ENCODE results near the gene GSN. TPM values are rescaled to one million over a fixed set of nuclear protein-coding genes. Genes with fewer than 3 reads are reported as not detected.

Gene GSN
- total and polyA plus RNA-seq, 4 donors: 18.8 to 402 (median 51.6) TPM

- TF ChIP-seq CTCF (IDR thresholded peaks at IDR 0.05; ENCODE audit: low read depth, low read length, missing input control) (no peak), JUND (IDR thresholded peaks at IDR 0.05) (no peak)
These were observed 90.8 kb downstream of the GSN start (continued) for GRCh38 chr9:121358751-121359150.

- Histone ChIP-seq H3K27ac (ENCODE audit: low read depth in 1 of 2, low read length in 2 of 2) (peak overlapping the region; percentile 77 to 79), H3K4me3 (ENCODE audit: low read depth in 1 of 3, low read length in 3 of 3) (no peak overlapping the region), H3K4me1 (ENCODE audit: control insufficient read depth in 4 of 4, insufficient read depth in 4 of 4, low read length in 3 of 4) (peaks cover 7 to 47% (median 31%) of the 10 kb centered on the region in 4 donors), H3K36me3 (ENCODE audit: control insufficient read depth in 4 of 4, insufficient read depth in 3 of 4, low read depth in 1 of 4, low read length in 3 of 4) (peaks cover 3 to 12% (median 9%) of the 10 kb centered on the region in 4 donors), H3K9ac (ENCODE audit: low read depth in 1 of 2, low read length in 2 of 2) (no peak overlapping the region), H3K27me3 (ENCODE audit: control insufficient read depth in 4 of 4, insufficient read depth in 4 of 4, low read length in 3 of 4) (no peaks in the 10 kb centered on the region), H3K9me3 (ENCODE audit: control insufficient read depth in 4 of 4, low read length in 3 of 4) (no peaks in the 10 kb centered on the region)
- TF ChIP-seq TAF1 (conservative IDR thresholded peaks at IDR 0.05) (no peak), HNF4A (conservative IDR thresholded peaks at IDR 0.05) (no peak), ZBTB33 (IDR thresholded peaks at IDR 0.05) (no peak), GABPA (IDR thresholded peaks at IDR 0.05 in 1 of 2, conservative IDR thresholded peaks at IDR 0.05 in 1 of 2) (no peak), REST (IDR thresholded peaks at IDR 0.05) (no peak), CTCF (IDR thresholded peaks at IDR 0.05; ENCODE audit: low read depth, low read length, missing input control) (no peak), FOXA2 (IDR thresholded peaks at IDR 0.05) (no peak)
- DNase-seq (ENCODE audit: low spot score): no peak
- WGBS: 89% methylated on average over 3 of the region's 3 CpGs
These were observed 91.7 kb downstream of the GSN start for GRCh38 chr9:121359351-121360294.
